Endothelial cell of hepatic sinusoid (primary cell): ENCODE results near the gene NMRK2.
"Not testable (repeated sequence)": the region's sequence is repeated elsewhere in the genome, so short reads cannot be mapped to it uniquely, and the experiment has no call there.

Experiments
- in situ Hi-C: cut with HindIII; loops from 2 replicates; pipeline ENCODE4 v1.10.0; 2017; ENCODE audit warnings: low sequenced_read_pairs

NMRK2 gene, protein sequence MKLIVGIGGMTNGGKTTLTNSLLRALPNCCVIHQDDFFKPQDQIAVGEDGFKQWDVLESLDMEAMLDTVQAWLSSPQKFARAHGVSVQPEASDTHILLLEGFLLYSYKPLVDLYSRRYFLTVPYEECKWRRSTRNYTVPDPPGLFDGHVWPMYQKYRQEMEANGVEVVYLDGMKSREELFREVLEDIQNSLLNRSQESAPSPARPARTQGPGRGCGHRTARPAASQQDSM

DNA sequence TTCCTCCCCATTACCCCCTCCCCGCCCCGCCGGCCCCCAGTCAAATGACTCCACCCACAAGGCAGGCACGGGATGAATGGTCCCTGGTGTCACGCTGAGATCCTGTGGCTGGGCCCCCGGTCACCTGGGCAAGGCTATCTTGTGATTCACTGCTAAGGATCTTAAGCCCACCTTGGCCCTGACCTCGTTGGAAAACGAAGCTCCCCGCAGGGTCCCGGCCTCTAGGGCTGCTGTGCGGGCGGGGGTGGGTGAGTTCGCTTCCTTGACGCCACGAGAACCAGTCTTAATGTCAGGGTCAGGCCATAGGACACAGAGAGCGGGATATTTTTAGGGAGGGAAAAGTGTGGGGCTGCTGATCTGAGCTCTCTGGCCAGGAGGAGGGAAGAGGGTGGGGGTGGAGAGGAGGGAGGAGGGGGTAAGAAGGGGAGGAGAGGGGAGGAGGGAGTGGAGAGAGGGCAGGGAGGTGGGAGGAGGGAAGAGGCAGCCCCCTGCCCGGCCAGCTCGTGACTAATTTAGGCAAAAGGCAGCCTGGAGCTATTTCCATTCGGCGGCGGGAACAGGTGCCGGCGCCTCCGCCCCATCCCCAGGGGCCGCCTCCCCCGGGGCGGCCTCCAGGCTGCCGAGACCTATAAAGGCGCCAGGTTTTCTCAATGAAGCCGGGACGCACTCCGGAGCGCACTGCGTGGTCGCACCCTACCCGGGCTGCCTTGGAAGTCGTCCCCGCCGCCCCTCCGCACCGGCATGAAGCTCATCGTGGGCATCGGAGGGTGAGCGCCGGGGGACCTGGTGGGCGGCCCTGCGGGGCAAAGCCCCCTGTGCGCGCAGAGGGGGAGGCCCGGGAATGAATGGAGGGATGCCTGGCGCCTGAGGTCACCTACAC, at the start of gene NMRK2:
Gene NMRK2 (plus strand): TSS at position 139 of the 880 bp plus-strand sequence. CDS start 603 bp downstream, at position 742.
- in situ Hi-C loops = no loop called here

DNA sequence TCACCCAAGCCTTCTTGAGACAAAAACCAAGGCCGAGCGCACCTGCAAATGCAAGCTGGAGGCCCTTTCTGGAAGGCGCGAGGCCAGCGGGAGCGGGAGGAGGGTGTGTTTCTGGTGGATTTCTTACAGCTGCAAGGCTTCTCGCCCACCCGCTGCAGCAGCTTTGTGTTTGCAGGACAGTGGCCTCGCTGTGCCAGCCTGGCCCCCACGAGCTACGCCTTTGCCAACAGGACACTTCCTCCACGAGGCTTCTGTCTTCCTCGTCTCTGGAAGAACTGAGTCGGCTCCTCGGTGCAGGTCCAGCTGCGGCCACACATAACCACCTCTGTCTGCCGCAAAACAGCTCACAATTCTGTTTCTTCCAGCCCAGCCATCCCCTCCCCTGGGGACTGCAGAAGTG, 42.3 kb upstream of the NMRK2 start:
- in situ Hi-C loops = no loop called here

DNA sequence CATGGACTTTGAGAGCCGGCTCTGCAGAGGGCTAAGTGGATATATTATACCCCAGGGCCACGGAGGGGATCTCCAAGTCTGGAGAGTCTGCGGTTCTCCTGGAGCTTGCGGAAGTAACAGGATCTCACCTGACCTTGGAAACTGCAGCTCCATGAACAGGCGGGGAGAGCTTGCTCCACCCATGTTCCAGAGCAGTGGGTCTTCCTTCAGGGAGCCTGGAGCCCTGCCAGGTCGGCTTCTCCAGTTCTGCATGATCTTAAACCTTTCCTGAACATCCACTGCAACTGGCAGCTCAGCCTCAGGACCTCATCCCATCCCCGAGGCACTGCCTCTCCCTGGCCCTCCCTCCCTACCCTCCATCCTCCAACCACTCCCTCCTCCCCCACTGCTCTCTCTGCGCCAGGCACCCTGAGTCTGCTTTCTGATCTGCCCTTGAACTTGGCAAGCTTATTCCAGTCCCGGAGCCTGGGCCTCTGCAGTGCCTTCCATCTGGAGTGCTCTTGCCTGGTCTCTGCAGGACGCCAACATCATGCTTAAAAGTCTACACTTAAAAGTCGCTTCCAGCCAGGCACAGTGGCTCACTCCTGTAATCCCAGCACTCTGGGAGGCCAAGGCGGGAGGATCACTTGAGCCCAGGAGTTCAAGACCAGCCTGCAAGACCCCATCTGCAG, 39.2 kb upstream of the NMRK2 start:
- in situ Hi-C loops = no loop called here

DNA sequence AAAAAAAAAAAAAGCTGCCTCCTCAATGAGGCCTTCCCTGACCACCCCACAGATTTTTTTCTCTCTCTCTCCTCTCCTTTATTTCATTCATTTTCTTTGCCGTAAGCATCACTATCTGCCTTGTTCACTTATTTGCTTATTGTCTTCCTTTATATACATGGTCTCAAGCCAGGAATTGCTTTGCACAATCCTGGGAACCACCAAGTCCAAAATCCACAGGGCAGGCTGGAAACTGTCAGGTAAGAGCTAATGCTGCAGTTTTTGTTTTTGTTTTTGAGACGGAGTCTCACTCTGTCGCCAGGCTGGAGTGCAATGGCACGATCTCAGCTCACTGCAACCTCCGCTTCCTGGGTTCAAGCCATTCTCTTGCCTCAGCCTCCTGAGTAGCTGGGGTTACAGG, 37.9 kb upstream of the NMRK2 start:
- in situ Hi-C loops = not testable (repeated sequence)

DNA sequence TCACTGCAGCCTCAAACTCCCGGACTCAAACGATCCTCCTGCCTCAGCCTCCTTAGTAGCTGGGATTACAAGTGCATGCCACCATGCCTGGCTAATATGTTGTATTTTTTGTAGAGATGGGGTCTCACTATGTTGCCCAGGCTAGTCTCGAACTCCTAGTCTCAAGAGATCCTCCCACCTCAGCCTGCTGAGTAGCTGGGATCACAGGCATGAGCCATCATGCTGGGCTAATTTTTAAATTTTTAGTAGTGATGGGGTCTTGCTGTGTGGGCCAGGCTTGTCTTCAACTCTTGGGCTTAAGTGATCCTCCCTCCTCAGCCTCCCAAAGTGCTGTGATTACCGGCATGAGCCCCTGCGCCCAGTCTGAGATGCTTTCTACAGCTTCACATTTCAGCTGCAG, 37.1 kb upstream of the NMRK2 start:
- in situ Hi-C loops = no loop called here

DNA sequence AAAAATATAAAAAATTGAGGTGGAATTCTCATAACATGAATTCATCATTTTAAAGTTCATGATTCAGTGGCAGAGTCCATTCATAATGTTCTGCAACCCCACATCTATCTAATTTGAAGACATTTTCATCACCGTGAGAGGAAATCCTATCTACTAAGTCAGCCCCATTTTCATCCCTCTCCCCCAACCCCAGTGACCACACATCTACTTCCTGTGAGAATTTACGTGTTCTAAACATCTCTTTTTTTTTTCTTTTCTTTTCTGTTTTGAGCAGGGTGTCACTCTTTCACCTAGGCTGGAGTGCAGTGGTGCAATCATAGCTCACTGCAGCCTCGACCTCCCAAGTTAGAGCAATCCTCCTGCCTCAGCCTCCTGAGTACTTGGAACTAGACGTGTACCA, 34.9 kb upstream of the NMRK2 start:
- in situ Hi-C loops = no loop called here

DNA sequence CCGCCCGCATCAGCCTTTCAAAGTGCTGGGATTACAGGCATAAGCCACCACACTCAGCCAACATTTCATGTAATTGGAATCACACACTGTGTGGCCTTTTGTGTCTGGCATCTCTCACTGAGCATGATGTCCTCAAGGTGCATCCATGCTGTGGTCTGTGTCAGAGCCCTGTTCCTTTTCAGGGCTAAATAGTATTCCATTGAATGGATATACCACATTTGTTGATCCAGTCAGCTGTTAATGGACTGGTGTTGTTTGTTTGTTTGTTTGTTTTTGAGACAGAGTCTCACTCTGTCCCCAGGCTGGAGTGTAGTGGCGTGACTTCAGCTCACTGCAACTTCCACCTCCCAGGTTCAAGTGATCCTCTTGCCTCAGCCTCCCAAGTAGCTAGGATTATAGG, 34.4 kb upstream of the NMRK2 start:
- in situ Hi-C loops = no loop called here

DNA sequence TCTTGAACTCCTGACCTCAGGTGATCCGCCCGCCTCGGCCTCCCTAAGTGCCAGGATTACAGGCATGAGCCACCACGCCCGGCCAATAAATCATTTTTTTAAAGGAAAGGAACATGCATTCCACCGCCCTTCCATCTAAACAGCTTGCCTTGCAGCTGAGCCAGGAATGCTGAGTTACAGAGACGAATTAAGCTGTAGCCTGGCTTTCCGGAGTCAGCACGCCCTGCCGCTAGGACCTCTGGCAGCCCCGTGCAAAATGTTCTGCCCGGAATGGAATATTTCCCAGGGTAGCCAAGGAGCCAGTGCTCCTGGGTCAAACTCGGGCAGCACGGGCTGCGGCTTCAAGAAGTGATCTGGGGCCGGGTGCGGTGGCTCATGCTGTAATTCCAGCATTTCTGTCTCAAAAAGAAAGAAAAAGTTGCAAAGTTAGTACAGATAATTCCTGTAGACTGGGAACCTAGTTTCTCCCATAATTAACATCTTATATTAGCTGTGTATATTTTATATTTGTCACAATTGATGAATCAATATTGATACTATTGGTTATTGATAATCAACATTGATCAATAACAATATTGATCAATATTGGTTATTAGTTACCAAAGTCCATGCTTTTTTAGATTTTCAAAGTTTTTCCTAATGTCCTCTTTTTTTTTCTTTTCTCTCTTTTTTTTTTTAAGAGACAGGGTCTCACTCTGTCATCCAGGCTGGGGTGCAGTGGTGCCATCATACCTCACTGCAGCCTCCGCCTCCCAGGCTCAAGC, 33.2 kb upstream of the NMRK2 start:
- in situ Hi-C loops = no loop called here

DNA sequence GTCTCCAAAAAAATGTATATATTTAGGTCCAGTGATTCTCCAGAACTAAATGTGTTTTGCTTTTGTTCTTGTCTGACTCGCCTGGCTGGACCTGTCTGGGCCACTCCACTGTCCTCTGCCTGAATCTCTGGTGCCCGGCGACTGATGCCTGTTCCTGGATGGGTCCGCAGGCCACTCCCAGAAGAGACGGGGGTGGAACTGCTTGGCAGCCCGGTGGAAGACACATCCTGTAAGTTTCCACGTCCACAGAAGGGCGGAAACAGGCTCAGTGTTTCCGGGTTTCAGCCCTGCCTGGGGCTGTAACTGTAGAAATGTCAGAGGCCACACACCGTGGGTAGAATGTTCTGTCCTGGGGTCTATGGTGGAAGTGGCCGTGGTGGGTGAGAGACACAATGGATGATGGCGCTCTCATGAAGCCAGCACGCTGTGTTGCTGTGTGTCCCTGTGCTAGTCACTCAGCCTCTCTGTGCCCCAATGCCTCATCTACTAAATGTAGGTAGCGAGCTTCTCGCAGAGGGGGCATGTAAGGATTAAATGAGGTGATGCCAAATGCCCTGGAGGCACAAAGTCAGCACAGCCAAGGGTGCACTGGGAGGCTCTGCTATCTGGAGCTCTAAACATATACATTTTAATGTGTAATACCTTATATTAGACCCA, 30.4 kb upstream of the NMRK2 start:
- in situ Hi-C loops = no loop called here

DNA sequence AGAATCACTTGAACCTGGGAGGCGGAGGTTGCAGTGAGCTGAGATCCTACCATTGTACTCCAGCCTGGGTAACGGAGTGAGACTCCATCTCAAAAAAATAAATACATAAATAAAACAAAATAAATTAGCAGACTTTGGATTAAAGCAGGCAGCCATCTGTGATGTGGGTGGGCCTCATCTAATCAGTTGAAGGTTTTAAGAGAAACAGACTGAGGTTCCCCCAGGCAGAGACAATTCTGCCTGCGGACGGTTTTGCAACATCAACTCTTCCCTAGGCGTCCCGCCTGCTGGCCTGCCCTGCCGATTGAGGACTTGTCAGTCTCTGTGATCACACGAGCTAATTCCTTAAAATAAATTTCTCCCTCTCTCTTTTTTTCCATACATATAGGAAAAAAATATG, 28.6 kb upstream of the NMRK2 start:
- in situ Hi-C loops = no loop called here

DNA sequence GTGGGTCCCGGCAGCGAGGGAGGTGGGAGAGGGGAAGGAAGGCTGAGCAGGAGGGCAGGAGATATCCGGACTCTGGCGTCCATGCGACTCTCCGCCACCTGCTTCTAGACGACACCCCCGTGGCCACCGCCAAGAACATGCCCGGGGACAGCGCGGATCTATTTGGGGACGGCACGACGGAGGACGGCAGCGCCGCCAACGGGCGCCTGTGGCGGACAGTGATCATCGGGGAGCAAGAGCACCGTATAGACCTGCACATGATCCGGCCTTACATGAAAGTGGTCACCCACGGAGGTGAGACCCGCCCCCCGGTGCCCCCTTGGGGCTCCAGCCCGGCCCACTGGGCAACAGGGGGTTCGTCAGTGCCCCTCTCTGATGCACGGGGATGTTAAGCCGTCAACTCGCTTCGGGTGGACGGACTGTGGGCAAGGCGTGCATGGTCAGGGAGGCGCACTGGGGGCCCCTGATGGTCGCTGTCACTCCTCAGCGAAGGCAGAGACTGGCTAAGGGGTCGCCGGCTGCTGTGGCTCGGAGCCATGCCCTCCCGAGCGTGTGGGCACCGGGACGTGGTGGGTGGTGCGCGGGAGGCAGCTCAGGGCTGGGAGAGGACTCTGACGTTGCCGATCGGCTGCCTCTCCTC, 25.1 kb upstream of the NMRK2 start:
- in situ Hi-C loops = no loop called here

DNA sequence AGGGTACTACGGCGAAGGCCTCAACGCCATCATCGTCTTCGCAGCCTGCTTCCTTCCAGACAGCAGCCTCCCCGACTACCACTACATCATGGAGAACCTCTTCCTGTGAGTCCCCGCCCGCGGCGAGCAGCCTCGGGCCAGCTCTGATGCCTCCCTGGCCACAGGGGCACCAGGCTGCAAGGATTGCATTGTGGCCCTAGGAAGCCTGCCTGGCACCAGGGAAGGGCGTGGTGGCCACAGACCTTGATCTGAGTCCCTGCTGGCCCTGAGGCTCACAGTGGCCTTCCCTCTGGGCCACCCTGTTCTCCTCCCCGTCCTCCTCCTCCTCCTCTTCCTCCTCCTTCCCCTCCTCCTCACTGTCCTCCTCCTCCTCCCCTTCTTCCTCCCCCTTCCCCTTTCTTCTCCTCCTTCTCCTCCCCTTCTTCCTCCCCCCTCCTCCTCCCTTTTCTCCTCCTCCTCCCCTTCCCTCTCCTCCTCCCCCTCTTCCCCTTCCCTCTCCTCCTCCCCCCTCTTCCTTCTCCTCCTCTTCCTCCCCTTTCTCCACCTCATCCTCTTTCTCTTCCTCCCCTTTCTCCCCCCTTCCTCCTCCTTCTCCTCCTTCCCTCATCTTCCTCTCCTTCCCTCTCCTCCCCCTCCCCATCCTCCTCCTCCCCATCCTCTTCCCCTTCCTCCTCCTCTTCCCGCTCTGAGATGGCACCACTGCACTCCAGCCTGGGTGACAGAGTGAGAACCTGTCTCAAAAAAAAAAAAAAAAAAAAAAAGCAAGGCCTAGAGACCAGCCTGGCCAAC, 24.4 kb upstream of the NMRK2 start:
- in situ Hi-C loops = no loop called here

DNA sequence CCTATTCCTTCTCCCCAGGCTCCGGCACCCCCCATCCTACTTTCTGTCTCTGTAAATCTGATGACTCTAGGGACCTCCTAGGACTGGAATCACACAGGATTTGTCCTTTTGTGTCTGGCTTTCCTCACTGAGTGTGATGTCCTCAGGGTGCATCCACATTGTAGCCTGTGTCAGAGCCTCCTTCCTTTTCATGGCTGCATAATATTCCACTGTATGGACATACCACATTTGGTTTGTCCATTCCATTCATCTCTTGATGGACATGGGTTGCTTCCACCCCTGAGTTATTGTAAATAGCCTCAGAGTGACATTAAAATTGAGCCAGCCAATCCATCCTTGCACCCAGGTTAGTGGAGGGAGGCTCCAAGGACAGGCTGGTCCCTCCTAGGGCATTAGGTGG, 22.8 kb upstream of the NMRK2 start:
- in situ Hi-C loops = no loop called here

DNA sequence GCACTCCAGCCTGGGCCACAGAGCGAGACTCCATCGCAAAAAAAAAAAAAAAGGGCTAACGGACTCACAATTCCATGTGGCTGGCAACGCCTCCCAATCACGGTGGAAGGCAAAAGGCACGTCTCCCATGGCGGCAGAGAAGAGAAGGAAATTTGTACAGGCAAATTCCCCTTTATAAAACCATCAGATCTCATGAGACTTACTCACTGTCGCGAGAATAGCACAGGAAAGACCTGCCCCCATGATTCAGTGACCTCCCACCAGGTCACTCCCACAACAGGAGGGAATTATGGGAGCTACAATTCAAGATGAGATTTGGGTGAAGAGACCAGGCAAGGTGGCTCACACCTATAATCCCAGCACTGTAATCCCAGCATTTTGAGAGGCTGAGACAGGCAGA, 18.7 kb upstream of the NMRK2 start:
- in situ Hi-C loops = no loop called here

DNA sequence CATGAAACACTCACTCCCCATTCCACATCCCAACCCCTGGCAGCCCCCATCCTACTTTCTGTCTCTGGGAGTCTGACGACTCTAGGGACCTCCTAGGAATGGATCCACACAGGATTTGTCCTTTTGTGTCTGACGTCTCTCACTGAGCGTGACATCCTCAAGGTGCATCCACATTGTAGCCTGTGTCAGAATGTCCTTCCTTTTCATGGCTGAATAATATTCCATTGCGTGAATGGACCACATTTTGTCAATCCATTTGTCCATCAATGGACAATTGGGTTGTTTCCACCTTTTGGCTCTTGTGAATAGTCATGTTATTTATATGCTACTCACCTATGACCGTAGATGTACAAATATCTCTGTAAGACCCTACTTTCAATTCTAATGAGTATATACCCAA, 16.8 kb upstream of the NMRK2 start:
- in situ Hi-C loops = no loop called here

DNA sequence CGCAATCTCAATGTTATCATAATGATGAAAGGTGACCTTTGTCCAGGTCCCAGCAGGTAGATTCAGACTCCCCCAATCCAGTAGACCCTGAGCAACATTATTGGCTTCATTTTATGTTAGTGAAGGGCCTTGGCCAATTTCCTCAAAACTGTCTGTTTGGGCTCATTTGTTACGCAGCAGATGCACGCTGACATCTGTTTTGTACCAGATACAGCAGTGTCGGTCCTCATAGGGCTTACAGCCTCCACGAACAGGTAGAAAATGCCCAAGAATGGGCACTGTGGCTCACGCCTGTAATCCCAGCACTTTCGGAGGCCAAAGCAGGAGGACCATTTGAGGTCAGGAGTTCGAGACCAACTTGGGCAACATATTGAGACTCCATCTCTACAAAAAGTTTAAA, 13.1 kb upstream of the NMRK2 start:
- in situ Hi-C loops = no loop called here

DNA sequence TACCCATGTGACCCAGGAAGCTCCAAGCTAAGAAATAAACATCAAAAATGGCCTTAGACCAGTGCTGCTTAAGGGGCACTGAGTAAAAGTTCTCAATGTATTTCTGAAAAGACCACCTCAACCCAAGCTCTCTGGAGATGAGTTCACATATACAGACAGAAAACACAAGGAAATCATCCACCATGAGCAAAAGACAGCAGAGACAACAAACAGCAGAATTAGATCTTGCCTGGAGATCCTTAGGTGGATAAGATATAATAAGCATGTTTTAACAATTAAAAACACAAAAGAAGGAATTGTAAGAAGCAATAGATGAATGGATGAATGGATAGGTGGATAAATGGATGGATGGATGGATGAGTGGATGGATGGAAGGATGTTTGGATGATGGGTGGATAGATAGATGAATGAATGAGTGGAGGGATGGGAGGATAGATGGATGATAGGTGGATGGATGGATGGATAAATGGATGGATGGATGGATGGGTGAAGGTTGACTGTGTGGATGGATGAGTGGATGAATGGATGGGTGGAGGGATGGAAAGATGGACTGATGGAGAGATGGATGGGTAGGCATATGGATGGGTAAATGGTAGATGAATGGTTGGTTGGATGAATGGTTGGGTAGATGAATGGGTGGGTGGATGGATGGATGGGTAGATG, 9.6 kb upstream of the NMRK2 start:
- in situ Hi-C loops = no loop called here

DNA sequence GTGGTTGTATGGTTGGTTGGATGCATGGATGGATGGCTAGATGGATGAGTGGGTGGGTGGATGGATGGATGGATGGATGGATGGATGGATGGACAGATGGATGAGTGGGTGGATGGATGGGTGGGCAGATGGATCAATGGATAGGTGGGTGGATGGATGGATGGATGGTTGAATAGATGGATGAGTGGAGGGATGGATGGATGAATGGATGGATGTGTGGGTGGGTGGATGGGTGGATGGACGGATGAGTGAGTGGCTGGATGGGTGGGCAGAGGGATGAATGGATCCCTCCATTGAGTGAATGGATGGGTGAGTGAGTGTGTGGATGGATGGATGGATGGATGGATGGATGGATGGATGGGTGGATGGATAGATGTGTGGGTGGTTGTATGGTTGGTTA, 9.0 kb upstream of the NMRK2 start:
- in situ Hi-C loops = no loop called here

DNA sequence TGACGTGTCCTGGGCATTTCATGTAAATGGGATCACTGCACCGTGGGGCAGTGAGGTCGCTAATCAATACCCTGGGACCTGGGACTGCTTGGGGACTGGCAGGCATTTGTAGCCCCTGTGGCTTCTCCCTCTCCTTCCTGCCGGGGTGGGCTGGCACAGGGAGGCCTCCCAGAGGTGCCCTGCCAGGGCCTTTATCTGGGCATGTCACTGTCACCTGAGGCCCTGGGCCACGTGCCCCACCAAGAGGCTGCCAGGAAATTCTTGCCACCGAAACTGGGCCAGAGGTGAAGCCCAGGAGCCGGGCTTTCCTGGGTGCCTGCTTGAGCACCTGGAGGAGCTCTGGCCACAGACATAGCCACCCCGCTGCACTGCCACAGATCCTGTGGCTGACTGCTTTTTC, 1.8 kb upstream of the NMRK2 start:
- in situ Hi-C loops = no loop called here
